NB4 (cell line): ENCODE data around the gene HMGN4.
"Not testable (repeated sequence)": the region's sequence is repeated elsewhere in the genome, so short reads cannot be mapped to it uniquely, and the experiment has no call there.

Experiments used
- DNase-seq: peaks from one replicate; pipeline ENCODE4 v3.0.0; 2010; ENCODE audit warnings: low read depth
- H3K4me3 ChIP-seq: one replicate; pipeline ENCODE4 v1.5.1; 2011; ENCODE audit warnings: mild to moderate bottlenecking, low read depth, low read length, moderate library complexity
- MYC ChIP-seq: IDR thresholded peaks from 2 replicates; pipeline ENCODE4 v1.6.1; 2011; ENCODE audit warnings: low read depth, low read length
- POLR2A ChIP-seq: IDR thresholded peaks from 2 replicates; pipeline ENCODE4 v1.6.1; 2011; ENCODE audit warnings: mild to moderate bottlenecking; ENCODE audit not compliant: insufficient read length; ENCODE audit errors: extremely low read depth
- TF ChIP-seq, protein P1 (sequence below): IDR thresholded peaks from 2 replicates; pipeline ENCODE4 v1.6.1; 2011; ENCODE audit warnings: low read depth, low read length
- TF ChIP-seq, protein P2 (sequence below): IDR thresholded peaks from one replicate; pipeline ENCODE4 v1.5.1; 2012; ENCODE audit warnings: low read depth, low read length

HMGN4 gene

DNA sequence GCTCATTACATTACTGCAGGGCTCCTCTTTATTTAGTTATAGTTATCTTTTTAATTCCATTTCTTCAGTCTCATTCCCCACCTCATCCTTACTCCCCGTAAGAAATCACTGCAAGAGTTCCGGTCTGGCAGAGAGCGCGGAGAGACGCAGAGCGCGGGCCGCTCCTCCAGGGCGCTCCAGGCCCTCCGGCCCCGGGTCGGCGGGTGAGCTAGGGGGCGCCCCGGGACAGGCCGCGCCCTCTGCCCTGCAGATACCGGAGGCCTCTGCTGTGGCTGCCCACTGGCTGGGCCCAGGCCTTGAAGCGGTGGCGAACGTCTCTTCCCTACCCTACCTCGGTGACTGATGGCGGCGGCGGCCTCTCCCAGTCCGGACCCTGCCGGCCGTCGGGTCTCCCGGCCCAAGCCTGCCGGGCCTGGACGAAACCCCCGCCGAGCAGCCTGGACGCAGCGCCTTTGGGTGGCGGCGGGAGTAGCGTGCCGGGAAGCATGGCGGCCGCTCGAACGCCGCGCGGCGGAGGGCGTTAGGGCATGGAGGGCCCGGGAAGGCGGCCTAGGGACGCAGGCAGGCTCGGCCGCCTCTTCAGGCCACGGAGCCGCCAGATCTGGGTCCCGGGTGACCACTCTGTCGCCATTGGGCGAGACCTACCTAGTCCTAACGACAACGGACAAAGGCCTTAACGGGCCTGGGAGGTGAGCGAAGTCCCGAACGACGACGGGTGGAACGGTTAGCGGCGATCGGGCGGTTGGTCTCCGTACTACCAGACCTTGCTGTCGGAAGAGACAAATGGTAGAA lies 16.4 kb upstream of the HMGN4 start:
- peak overlapping the region; percentile 80 for H3K4me3 ChIP-seq
- peak; percentile 89 for DNase-seq
- TF ChIP-seq, protein P1, sequence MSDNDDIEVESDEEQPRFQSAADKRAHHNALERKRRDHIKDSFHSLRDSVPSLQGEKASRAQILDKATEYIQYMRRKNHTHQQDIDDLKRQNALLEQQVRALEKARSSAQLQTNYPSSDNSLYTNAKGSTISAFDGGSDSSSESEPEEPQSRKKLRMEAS = no peak
- no peak for TF ChIP-seq MYC
- TF ChIP-seq POLR2A = no peak
- TF ChIP-seq, protein P2, sequence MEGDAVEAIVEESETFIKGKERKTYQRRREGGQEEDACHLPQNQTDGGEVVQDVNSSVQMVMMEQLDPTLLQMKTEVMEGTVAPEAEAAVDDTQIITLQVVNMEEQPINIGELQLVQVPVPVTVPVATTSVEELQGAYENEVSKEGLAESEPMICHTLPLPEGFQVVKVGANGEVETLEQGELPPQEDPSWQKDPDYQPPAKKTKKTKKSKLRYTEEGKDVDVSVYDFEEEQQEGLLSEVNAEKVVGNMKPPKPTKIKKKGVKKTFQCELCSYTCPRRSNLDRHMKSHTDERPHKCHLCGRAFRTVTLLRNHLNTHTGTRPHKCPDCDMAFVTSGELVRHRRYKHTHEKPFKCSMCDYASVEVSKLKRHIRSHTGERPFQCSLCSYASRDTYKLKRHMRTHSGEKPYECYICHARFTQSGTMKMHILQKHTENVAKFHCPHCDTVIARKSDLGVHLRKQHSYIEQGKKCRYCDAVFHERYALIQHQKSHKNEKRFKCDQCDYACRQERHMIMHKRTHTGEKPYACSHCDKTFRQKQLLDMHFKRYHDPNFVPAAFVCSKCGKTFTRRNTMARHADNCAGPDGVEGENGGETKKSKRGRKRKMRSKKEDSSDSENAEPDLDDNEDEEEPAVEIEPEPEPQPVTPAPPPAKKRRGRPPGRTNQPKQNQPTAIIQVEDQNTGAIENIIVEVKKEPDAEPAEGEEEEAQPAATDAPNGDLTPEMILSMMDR = peak; percentile 39

DNA sequence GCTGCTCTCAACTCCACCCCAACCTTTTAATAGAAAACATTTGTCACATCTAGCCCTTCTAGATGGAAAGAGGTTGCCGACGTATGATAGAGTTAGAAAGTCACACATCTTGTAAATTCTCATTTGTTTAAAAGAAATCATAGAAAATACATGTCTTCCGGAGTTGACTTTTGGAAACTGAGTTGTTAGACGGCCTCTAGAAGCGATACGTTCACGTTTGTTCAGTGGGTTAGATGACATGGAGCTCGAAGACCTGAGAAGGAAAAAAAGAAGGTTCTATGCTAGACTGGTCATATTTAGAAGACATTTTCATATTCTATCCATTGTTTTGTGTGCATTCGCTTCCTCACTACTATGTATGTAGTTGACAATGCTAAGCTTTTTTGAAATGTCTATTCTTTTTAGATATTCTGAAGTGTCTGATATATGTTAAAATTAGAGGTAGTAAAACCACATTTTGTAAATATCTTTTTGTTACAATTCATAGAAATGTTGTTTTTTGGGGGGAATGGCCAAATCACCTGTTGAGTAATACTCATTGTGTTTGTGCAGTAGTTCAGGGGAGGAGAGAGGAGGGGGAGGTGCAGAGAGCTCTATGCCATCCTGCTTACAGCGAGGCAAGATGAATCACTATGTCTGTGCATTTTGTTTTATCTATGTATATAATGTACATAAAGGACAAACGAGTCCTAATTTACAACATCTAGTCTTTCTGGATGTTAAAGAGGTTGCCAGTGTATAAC lies 15.5 kb upstream of the HMGN4 start:
- peak; percentile 81 for DNase-seq
- H3K4me3 ChIP-seq = peak overlapping the region; percentile 80

DNA sequence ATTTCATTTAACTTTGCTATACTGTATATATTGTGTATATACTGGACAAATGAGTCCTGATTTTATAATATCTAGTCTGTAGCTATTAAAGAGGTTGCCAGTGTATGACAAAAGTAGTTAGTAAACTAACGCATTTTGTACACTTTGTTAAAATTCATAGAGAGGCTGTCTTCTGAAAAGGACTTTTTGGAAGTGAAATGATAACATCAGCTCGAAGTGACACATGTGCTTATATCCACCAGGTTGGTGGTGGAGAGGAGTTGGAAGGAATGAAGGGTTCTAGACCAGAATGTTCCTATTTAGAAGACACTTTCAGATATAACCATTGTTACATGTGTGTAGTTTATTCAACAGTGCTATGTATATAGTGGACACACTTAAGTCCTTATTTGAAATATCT lies 13.9 kb upstream of the HMGN4 start:
- H3K4me3 ChIP-seq, DNase-seq: not testable (repeated sequence)

DNA sequence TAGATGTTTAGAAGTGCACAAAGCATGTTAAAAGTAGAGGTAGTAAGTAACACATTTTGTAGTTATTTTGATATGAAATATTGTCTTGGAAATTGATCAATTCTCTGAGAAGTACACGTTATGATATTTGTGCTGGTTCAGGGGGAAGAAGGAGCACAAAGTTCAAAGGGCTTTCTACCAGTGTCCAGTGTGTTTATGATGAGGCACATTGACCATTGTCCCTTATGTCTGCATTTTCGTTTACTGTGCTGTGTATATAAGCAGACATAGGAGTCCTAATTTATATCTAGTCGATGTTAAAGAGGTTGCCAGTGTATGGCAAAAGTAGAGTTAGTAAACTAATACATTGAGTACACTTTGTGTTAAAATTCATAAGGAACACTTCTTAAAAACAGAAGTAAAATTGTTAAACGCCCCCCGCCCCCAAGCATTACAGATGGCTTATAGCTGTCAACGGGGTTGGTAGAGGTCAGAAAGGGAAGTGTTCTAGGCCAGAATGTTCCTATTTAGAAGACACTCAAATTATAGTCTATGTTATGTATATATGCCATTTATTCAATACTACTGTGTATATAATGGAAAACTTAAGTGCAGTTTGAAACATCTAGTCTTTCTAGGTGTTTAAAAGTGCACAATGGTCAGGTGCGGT lies 13.3 kb upstream of the HMGN4 start:
- H3K4me3 ChIP-seq = no peak overlapping the region
- peak; percentile 52 for DNase-seq
- TF ChIP-seq MYC = no peak
- TF ChIP-seq, protein P2 = no peak
- no peak for TF ChIP-seq POLR2A

DNA sequence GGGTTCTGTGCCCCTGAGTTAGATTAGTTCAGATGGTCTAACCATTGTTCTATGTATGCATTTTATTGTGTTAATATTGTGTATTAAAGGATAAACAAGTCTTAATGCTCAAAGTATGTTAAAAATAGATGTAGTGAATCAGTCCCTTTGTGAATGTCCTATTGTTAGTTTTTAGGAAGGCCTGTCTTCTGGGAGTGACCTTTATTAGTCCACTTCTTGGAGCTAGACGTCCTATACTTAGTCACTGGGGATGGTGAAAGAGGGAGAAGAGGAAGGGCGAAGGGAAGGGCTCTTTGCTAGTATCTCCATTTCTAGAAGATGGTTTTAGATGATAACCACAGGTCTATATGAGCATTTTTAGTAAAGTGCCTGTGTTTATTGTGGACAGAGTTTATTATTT lies 12.3 kb upstream of the HMGN4 start:
- DNase-seq = no peak
- TF ChIP-seq MYC (no peak), POLR2A (no peak)
- TF ChIP-seq, protein P1 = no peak
- TF ChIP-seq, protein P2 = no peak
- H3K4me3 ChIP-seq = no peak overlapping the region

DNA sequence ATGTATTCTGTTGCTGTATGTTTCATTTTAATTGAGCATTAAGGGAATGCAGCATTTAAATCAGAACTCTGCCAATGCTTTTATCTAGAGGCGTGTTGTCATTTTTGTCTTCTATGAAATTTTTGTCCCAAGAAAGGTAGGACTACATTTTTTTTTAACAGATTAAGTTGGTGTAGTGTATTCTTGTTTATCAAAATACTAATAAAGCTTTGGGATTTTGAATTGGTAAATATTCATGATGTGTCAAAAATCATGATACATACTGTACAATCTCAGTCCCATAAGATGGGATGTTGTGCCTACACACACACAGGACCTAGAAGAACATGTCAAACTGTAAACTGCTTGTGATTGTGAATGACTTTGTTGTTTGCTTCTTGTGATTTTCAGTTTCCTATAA lies 11.2 kb upstream of the HMGN4 start:
- no peak overlapping the region for H3K4me3 ChIP-seq
- DNase-seq = no peak
- TF ChIP-seq MYC = no peak
- TF ChIP-seq POLR2A = no peak
- TF ChIP-seq, protein P2 = no peak
- TF ChIP-seq, protein P1 = no peak
